ENCODE measurements around the gene NT5M.

- TF ChIP-seq ISL1 (CRISPR knock-in tag; IDR thresholded peaks at IDR 0.05): no peak
- TF ChIP-seq ZNF565 (CRISPR knock-in tag; conservative IDR thresholded peaks at IDR 0.05; ENCODE audit: low read depth): no peak
- no peak for TF ChIP-seq CSDC2 (CRISPR knock-in tag; IDR thresholded peaks at IDR 0.05)
- no peak for TF ChIP-seq RARB (CRISPR knock-in tag; IDR thresholded peaks at IDR 0.05)
- no peak for TF ChIP-seq OSR1 (CRISPR knock-in tag; IDR thresholded peaks at IDR 0.05)
- no peak for TF ChIP-seq TOX (CRISPR knock-in tag; IDR thresholded peaks at IDR 0.05; ENCODE audit: borderline replicate concordance)
- no peak for TF ChIP-seq ZNF70 (CRISPR knock-in tag; IDR thresholded peaks at IDR 0.05)
- no peak for TF ChIP-seq CREB5 (CRISPR knock-in tag; IDR thresholded peaks at IDR 0.05; ENCODE audit: low read depth)
- TF ChIP-seq PATZ1 (CRISPR knock-in tag; IDR thresholded peaks at IDR 0.05; ENCODE audit: borderline replicate concordance): no peak
- TF ChIP-seq, protein P1, sequence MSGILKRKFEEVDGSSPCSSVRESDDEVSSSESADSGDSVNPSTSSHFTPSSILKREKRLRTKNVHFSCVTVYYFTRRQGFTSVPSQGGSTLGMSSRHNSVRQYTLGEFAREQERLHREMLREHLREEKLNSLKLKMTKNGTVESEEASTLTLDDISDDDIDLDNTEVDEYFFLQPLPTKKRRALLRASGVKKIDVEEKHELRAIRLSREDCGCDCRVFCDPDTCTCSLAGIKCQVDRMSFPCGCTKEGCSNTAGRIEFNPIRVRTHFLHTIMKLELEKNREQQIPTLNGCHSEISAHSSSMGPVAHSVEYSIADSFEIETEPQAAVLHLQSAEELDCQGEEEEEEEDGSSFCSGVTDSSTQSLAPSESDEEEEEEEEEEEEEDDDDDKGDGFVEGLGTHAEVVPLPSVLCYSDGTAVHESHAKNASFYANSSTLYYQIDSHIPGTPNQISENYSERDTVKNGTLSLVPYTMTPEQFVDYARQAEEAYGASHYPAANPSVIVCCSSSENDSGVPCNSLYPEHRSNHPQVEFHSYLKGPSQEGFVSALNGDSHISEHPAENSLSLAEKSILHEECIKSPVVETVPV (CRISPR knock-in tag; IDR thresholded peaks at IDR 0.05): no peak
Observed at GRCh38 chr17:17375841-17376240, 72.7 kb downstream of the NT5M start.

All from SK-N-SH treated with all-trans-retinoic acid at 6 μM for 48 hours (cell line).